SK-N-MC (cell line): ENCODE results near the gene AMZ1.
A peak's percentile ranks its signal among the peaks of the same experiment; 100 is the strongest.

Experiments used
- DNase-seq: peaks from one replicate; pipeline ENCODE4 v3.0.0-alpha.2; 2011; ENCODE audit warnings: low read depth, low spot score
- H3K27ac ChIP-seq: fragments of 200-600 bp; sonication (generic); 2 replicates; pipeline ENCODE4 v1.5.1; 2016; ENCODE audit warnings: mixed run types
- H3K36me3 ChIP-seq: fragments of 200-600 bp; sonication (generic); 2 replicates; pipeline ENCODE4 v1.6.1; 2017; ENCODE audit warnings: antibody characterized with exemption, low read length, mixed read lengths; ENCODE audit not compliant: insufficient read depth
- H3K4me3 ChIP-seq: fragments of 200-600 bp; sonication (generic); 2 replicates; pipeline ENCODE4 v1.5.1; 2016
- H3K9ac ChIP-seq: fragments of 200-600 bp; sonication (generic); 2 replicates; pipeline ENCODE4 v1.8.0; 2017; ENCODE audit warnings: mixed run types, mixed read lengths; ENCODE audit not compliant: insufficient read length
- H3K9me3 ChIP-seq: fragments of 200-600 bp; sonication (generic); 2 replicates; pipeline ENCODE4 v1.6.1; 2017; ENCODE audit warnings: low read depth, mild to moderate bottlenecking, antibody characterized with exemption, low read length, moderate library complexity, mixed read lengths
- EZH2 ChIP-seq: fragments of 200-600 bp; sonication (generic); IDR thresholded peaks from one replicate; pipeline ENCODE4 v1.6.1; 2017; ENCODE audit warnings: antibody characterized with exemption
- FOXP2 ChIP-seq: optimal IDR thresholded peaks from 2 replicates; pipeline ENCODE3; 2011; ENCODE audit warnings: mild to moderate bottlenecking, moderate library complexity; ENCODE audit not compliant: insufficient read depth; ENCODE audit errors: extremely low read length, control extremely low read depth
- POLR2AphosphoS5 ChIP-seq: IDR thresholded peaks from 2 replicates; pipeline ENCODE4 v1.6.1; 2012; ENCODE audit warnings: mild to moderate bottlenecking, low read depth, low read length, borderline replicate concordance

Gene AMZ1

GRCh38 chr7:2760098-2760889 is 72.3 kb downstream of the AMZ1 start:
- Histone ChIP-seq H3K27ac (peak overlapping the region; percentile 53), H3K36me3 (peaks cover 15% of the 10 kb centered on the region), H3K4me3 (no peak overlapping the region), H3K9me3 (no peaks in the 10 kb centered on the region), H3K9ac (no peak overlapping the region)
- DNase-seq, result no peak
- TF ChIP-seq EZH2 (no peak), POLR2AphosphoS5 (no peak), FOXP2 (no peak)

GRCh38 chr7:2761131-2761624 is 73.2 kb downstream of the AMZ1 start:
- Histone ChIP-seq H3K36me3 (peaks cover 6% of the 10 kb centered on the region; the same call in 1 of the 2 replicates), H3K4me3 (no peak overlapping the region), H3K9me3 (no peaks in the 10 kb centered on the region), H3K27ac (no peak overlapping the region), H3K9ac (no peak overlapping the region)
- no peak for DNase-seq
- TF ChIP-seq FOXP2, result no peak
- no peak for TF ChIP-seq POLR2AphosphoS5
- TF ChIP-seq EZH2, result no peak

- Histone ChIP-seq H3K27ac (no peak overlapping the region), H3K36me3 (no peaks in the 10 kb centered on the region), H3K9ac (no peak overlapping the region), H3K9me3 (no peaks in the 10 kb centered on the region), H3K4me3 (no peak overlapping the region)
- DNase-seq, result no peak
- TF ChIP-seq EZH2 (no peak), POLR2AphosphoS5 (no peak), FOXP2 (no peak)
These were observed 73.9 kb downstream of the AMZ1 start for GRCh38 chr7:2761801-2762497.

- no peak overlapping the region for H3K4me3 ChIP-seq
- no peaks in the 10 kb centered on the region for H3K36me3 ChIP-seq
- peak overlapping the region; percentile 26 for H3K27ac ChIP-seq
These were observed 75.6 kb downstream of the AMZ1 start for GRCh38 chr7:2763597-2763996.

GRCh38 chr7:2764621-2765020 is 76.6 kb downstream of the AMZ1 start:
- no peaks in the 10 kb centered on the region for H3K36me3 ChIP-seq
- no peak overlapping the region for H3K27ac ChIP-seq
- TF ChIP-seq POLR2AphosphoS5, result no peak
- no peak for TF ChIP-seq EZH2
- TF ChIP-seq FOXP2, result no peak

More at GRCh38 chr7:2763597-2763996, 75.6 kb downstream of the AMZ1 start:
- H3K9me3 ChIP-seq, result no peaks in the 10 kb centered on the region
- no peak for DNase-seq
- TF ChIP-seq EZH2 (no peak), POLR2AphosphoS5 (no peak), FOXP2 (no peak)
- H3K9ac ChIP-seq, result no peak overlapping the region

More at GRCh38 chr7:2764621-2765020, 76.6 kb downstream of the AMZ1 start:
- H3K4me3 ChIP-seq, result no peak overlapping the region
- no peak for DNase-seq
- no peaks in the 10 kb centered on the region for H3K9me3 ChIP-seq
- H3K9ac ChIP-seq, result no peak overlapping the region
